Lung (tissue), 12 donors: Measurements from ENCODE around the gene NFASC. TPM values are rescaled to one million over a fixed set of nuclear protein-coding genes. Genes with fewer than 3 reads are reported as not detected.
A peak's percentile ranks its signal among the peaks of the same experiment; 100 is the strongest.

ENCODE experiments used
- ATAC-seq: fragments of 200-7000 bp; cut with Tn5 transposase; one replicate; pipeline ENCODE4 v1.9.1; 2020; ENCODE audit warnings: moderate number of reproducible peaks; ENCODE audit not compliant: insufficient read depth, low FRiP score
- DNase-seq, 3 donors: peaks; one replicate each; pipeline ENCODE4 v3.0.0-alpha.2; 2013 to 2017
- H3K27ac ChIP-seq, 2 donors: one replicate each; pipeline ENCODE4 v1.5.1; 2013; ENCODE audit warnings: mild to moderate bottlenecking in 2 of 2, moderate library complexity in 2 of 2, control low read depth in 1 of 2, inconsistent platforms in 1 of 2, low read depth in 1 of 2, low read length in 1 of 2
- H3K27me3 ChIP-seq, 3 donors: one replicate each; pipeline ENCODE4 v1.5.1; 2013; ENCODE audit warnings: low read length in 2 of 3; ENCODE audit not compliant: control insufficient read depth in 3 of 3, insufficient read depth in 3 of 3
- H3K36me3 ChIP-seq, 4 donors: one replicate each; pipeline ENCODE4 v1.5.1; 2013; ENCODE audit warnings: low read length in 4 of 4, mild to moderate bottlenecking in 1 of 4, moderate library complexity in 1 of 4; ENCODE audit not compliant: control insufficient read depth in 4 of 4, insufficient read depth in 4 of 4
- H3K4me1 ChIP-seq, 5 donors: one replicate each; pipeline ENCODE4 v1.5.1; 2013; ENCODE audit warnings: low read length in 5 of 5, mild to moderate bottlenecking in 2 of 5, moderate library complexity in 1 of 5; ENCODE audit not compliant: control insufficient read depth in 5 of 5, insufficient read depth in 5 of 5
- H3K4me3 ChIP-seq: one replicate; pipeline ENCODE4 v1.5.1; 2013; ENCODE audit warnings: mild to moderate bottlenecking, control low read depth, moderate library complexity
- H3K9ac ChIP-seq, 2 donors: one replicate each; pipeline ENCODE4 v1.5.1; 2013; ENCODE audit warnings: low read length in 2 of 2, control low read depth in 1 of 2; ENCODE audit not compliant: insufficient read depth in 1 of 2
- H3K9me3 ChIP-seq, 4 donors: one replicate each; pipeline ENCODE4 v1.5.1; 2013; ENCODE audit warnings: low read length in 3 of 4, mild to moderate bottlenecking in 1 of 4, moderate library complexity in 1 of 4; ENCODE audit not compliant: control insufficient read depth in 4 of 4, insufficient read depth in 3 of 4
- CTCF ChIP-seq: IDR thresholded peaks from 2 replicates; pipeline ENCODE4 v1.5.1; 2012; ENCODE audit warnings: mild to moderate bottlenecking; ENCODE audit errors: control extremely low read depth, extremely low read depth
- WGBS, 2 donors: extraction: QIAGEN DNeasy Blood & Tissue Kit; methylation state at CpG; one replicate each; pipeline ENCODE4 v1.1.7; 2013; 5-methylcytosine and 5-hydroxymethylcytosine counted together
- polyA plus RNA-seq, 2 donors: library from polyadenylated mRNA; stranded (reverse); fragments of 200-250 nt; gene quantifications; one replicate each; pipeline ENCODE4 v1.2.1, GENCODE V29; 2013
- total RNA-seq, 2 donors: library from RNA; depleted of rRNA in 1 of 2; stranded (reverse); fragments of >200 nt in 1 of 2; gene quantifications; one replicate each; pipeline ENCODE4 v1.2.1, GENCODE V29; 2014 to 2021
- donor health status: control.
- donor health status: control.
- donor health status: Bipolar disorder and iron deficiency.
- donor health status: healthy.
- donor health status: DM: yes; HTN: yes; CAD: no.

Gene NFASC
- total and polyA plus RNA-seq, 4 donors: 1.8 to 11.2 (median 3.8) TPM

DNA sequence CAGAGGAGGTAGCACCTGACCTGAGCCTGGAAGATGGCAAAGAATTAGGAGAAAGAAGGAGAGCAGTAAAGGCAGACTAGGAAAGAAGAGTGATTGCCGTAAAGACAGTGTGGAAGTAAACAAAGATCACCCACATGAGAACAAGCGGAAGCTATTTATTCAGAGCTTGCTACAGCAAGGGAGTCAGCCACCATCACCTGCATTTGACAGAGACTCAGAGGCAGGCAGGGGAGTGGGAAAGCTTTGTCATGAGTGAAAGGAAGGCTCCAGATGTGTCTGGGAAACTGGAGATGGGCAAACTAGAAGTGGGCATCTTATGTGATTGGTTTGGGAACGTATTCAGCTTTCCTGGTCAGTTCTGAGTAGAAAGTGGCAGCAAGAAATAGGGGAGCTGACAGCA is 64.5 kb downstream of the NFASC start:
- H3K27me3 ChIP-seq: peaks cover 0 to 7% (median 4%) of the 10 kb centered on the region in 3 donors
- 69 to 73% methylated on average over 3 of the region's 3 CpGs for WGBS, 2 donors
- H3K9me3 ChIP-seq: no peaks in the 10 kb centered on the region
- no peak overlapping the region for H3K4me3 ChIP-seq
- no peak for TF ChIP-seq CTCF
- no peaks in the 10 kb centered on the region for H3K4me1 ChIP-seq
- DNase-seq (no peak), ATAC-seq (no peak)
- no peaks in the 10 kb centered on the region for H3K36me3 ChIP-seq
- H3K27ac ChIP-seq: no peak overlapping the region
- H3K9ac ChIP-seq: no peak overlapping the region

GRCh38 chr1:204936765-204937164 is 66.1 kb downstream of the NFASC start:
- no peak overlapping the region for H3K27ac ChIP-seq
- DNase-seq (no peak), ATAC-seq (no peak)
- no peaks in the 10 kb centered on the region for H3K9me3 ChIP-seq
- WGBS, 2 donors: 68 to 69% methylated on average over 4 of the region's 4 CpGs
- H3K9ac ChIP-seq: no peak overlapping the region
- TF ChIP-seq CTCF: no peak
- peaks cover 0 to 11% (median 8%) of the 10 kb centered on the region in 3 donors for H3K27me3 ChIP-seq
- H3K36me3 ChIP-seq: no peaks in the 10 kb centered on the region
- H3K4me1 ChIP-seq: no peaks in the 10 kb centered on the region
- H3K4me3 ChIP-seq: no peak overlapping the region

- H3K4me1 ChIP-seq: no peaks in the 10 kb centered on the region
- H3K27me3 ChIP-seq: peaks cover 0 to 17% (median 8%) of the 10 kb centered on the region in 3 donors
- no peaks in the 10 kb centered on the region for H3K9me3 ChIP-seq
- H3K9ac ChIP-seq: no peak overlapping the region
- DNase-seq (peak in 1 of 3 donors; percentile 9), ATAC-seq (no peak)
- 67 to 78% methylated on average over 11 of the region's 11 CpGs for WGBS, 2 donors
- no peak for TF ChIP-seq CTCF
- no peaks in the 10 kb centered on the region for H3K36me3 ChIP-seq
- no peak overlapping the region for H3K27ac ChIP-seq
- no peak overlapping the region for H3K4me3 ChIP-seq
These were observed 67.2 kb downstream of the NFASC start for GRCh38 chr1:204937901-204938300.

DNA sequence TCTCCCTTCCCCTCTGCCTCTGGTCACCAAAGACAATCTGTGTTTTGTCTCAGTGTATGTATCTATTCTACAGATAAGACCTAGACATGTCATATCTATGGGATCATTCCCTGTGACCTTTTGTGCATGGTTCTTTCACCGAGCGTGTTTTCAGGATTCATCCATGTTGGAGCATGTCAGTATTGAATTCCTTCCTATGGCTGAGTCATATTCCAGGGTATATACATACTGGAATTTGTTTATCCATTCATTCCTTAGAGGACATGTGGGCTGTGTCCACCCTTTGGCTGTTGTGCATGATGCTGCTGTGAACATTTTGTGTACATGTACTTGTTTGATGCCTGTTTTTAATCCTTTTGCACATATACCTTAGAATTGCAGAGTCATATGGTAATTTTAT is 69.9 kb downstream of the NFASC start:
- no peak for DNase-seq
- TF ChIP-seq CTCF: no peak
- no peak overlapping the region for H3K4me3 ChIP-seq
- no peak for ATAC-seq
- H3K27ac ChIP-seq: no peak overlapping the region
- peaks cover 0 to 4% (median 0%) of the 10 kb centered on the region in 5 donors for H3K4me1 ChIP-seq
- no peaks in the 10 kb centered on the region for H3K36me3 ChIP-seq
- H3K27me3 ChIP-seq: peaks cover 0 to 14% (median 4%) of the 10 kb centered on the region in 3 donors
- WGBS, 2 donors: 87 to 89% methylated on average over 2 of the region's 2 CpGs
- no peak overlapping the region for H3K9ac ChIP-seq
- no peaks in the 10 kb centered on the region for H3K9me3 ChIP-seq
